SH-SY5Y (cell line): ENCODE data around the gene ZDHHC4.

Source experiments
- GATA2 ChIP-seq: IDR thresholded peaks from 2 replicates; pipeline ENCODE4 v1.6.1; 2011; ENCODE audit warnings: mild to moderate bottlenecking, low read depth, low read length
- GATA3 ChIP-seq: IDR thresholded peaks from 2 replicates; pipeline ENCODE4 v1.6.1; 2011; ENCODE audit warnings: low read depth, mild to moderate bottlenecking, low read length, moderate library complexity

- no peak for TF ChIP-seq GATA2
- TF ChIP-seq GATA3, result no peak
These were observed 17.4 kb upstream of the ZDHHC4 start for GRCh38 chr7:6559896-6560295.
